Activated T-cell treated with anti-CD3 and anti-CD28 coated beads, Interleukin-2, amount 50 U/mL, for 72 hours (primary cell): ENCODE data around the gene INPP4A. TPM values are rescaled to one million over a fixed set of nuclear protein-coding genes. Genes with fewer than 3 reads are reported as not detected.

ENCODE experiments used
- ATAC-seq, 2 donors: fragments of 150-1000 bp; cut with Tn5 transposase; replicated peaks in 1 of 2; 2 replicates each; pipeline ENCODE4 v1.10.0; 2021; ENCODE audit warnings: moderate library complexity in 2 of 2, mild to moderate bottlenecking in 1 of 2
- DNase-seq, 2 donors: peaks; one replicate each; pipeline ENCODE4 v3.0.0; 2021 to 2022; ENCODE audit warnings: mixed read lengths in 1 of 2
- H3K27ac Mint-ChIP-seq: one replicate; pipeline ENCODE4 v1.8.0; 2022; ENCODE audit warnings: mild to moderate bottlenecking, moderate library complexity, mixed read lengths
- H3K27me3 Mint-ChIP-seq: one replicate; pipeline ENCODE4 v1.8.0; 2022; ENCODE audit warnings: low read depth, mixed read lengths
- H3K36me3 Mint-ChIP-seq, 2 donors: one replicate each; pipeline ENCODE4 v1.8.0; 2022; ENCODE audit warnings: mixed read lengths in 2 of 2, mild to moderate bottlenecking in 1 of 2; ENCODE audit not compliant: insufficient read depth in 2 of 2
- H3K4me1 Mint-ChIP-seq: one replicate; pipeline ENCODE4 v1.8.0; 2022; ENCODE audit warnings: low read depth, mixed read lengths
- H3K4me3 Mint-ChIP-seq, 2 donors: one replicate each; pipeline ENCODE4 v1.8.0; 2022; ENCODE audit warnings: mild to moderate bottlenecking in 2 of 2, mixed read lengths in 2 of 2, moderate library complexity in 2 of 2
- H3K9me3 Mint-ChIP-seq, 2 donors: one replicate each; pipeline ENCODE4 v1.8.0; 2022; ENCODE audit warnings: mixed read lengths in 2 of 2
- total RNA-seq, 2 donors: library from RNA; stranded (reverse); gene quantifications; one replicate each; pipeline ENCODE4 v1.2.3, GENCODE V29; 2022

The INPP4A gene
- total RNA-seq, 2 donors from 2014 or later, result 51.6 to 55.1 TPM

- Mint-ChIP-seq H3K27me3 (no peaks in the 10 kb centered on the region), H3K4me1 (peaks cover 55% of the 10 kb centered on the region), H3K36me3 (peaks cover 2 to 10% of the 10 kb centered on the region in 2 donors), H3K27ac (peak overlapping the region; percentile 90), H3K4me3 (peak overlapping the region; percentile 91 to 93), H3K9me3 (peaks cover 0 to 2% of the 10 kb centered on the region in 2 donors)
- DNase-seq (peak in 1 of 2 donors; percentile 55), ATAC-seq (peak in 1 of 2 donors; percentile 39)
Observed at GRCh38 chr2:98445177-98445682, 572 bp downstream of the INPP4A start.

GRCh38 chr2:98445683-98446581 is 1.3 kb downstream of the INPP4A start:
- ATAC-seq (peak; percentile 46 to 48), DNase-seq (peak in 1 of 2 donors; percentile 54)
- H3K4me1 Mint-ChIP-seq, result peaks cover 62% of the 10 kb centered on the region

GRCh38 chr2:98446850-98447249 is 2.2 kb downstream of the INPP4A start:
- Mint-ChIP-seq H3K9me3 (no peaks in the 10 kb centered on the region), H3K4me3 (peak overlapping the region; percentile 91 to 93), H3K4me1 (peaks cover 71% of the 10 kb centered on the region), H3K36me3 (peaks cover 0 to 4% of the 10 kb centered on the region in 2 donors), H3K27me3 (no peaks in the 10 kb centered on the region), H3K27ac (peak overlapping the region; percentile 90)
- ATAC-seq (no peak), DNase-seq (no peak)

More at GRCh38 chr2:98445683-98446581, 1.3 kb downstream of the INPP4A start:
- Mint-ChIP-seq H3K9me3 (no peaks in the 10 kb centered on the region), H3K36me3 (peaks cover 0 to 4% of the 10 kb centered on the region in 2 donors), H3K27ac (peak overlapping the region; percentile 90), H3K27me3 (no peaks in the 10 kb centered on the region), H3K4me3 (peak overlapping the region; percentile 91 to 93)

- Mint-ChIP-seq H3K9me3 (peaks cover 0 to 1% of the 10 kb centered on the region in 2 donors), H3K4me3 (peak overlapping the region; percentile 91 to 93), H3K4me1 (peaks cover 89% of the 10 kb centered on the region), H3K27me3 (no peaks in the 10 kb centered on the region), H3K36me3 (peaks cover 0 to 5% of the 10 kb centered on the region in 2 donors), H3K27ac (peak overlapping the region; percentile 89)
- ATAC-seq (peak; percentile 8 to 28), DNase-seq (no peak)
Observed at GRCh38 chr2:98448441-98449145, 3.9 kb downstream of the INPP4A start.

- H3K27ac Mint-ChIP-seq, result peak overlapping the region; percentile 38
- no peak for ATAC-seq
Observed at GRCh38 chr2:98452396-98453027, 7.9 kb downstream of the INPP4A start.

GRCh38 chr2:98453083-98453482 is 8.4 kb downstream of the INPP4A start:
- DNase-seq (no peak), ATAC-seq (no peak)
- Mint-ChIP-seq H3K27me3 (no peaks in the 10 kb centered on the region), H3K4me3 (peak overlapping the region; percentile 70 to 73), H3K9me3 (peaks cover 0 to 2% of the 10 kb centered on the region in 2 donors), H3K4me1 (peaks cover 95% of the 10 kb centered on the region), H3K27ac (peak overlapping the region; percentile 84), H3K36me3 (peaks cover 2 to 5% of the 10 kb centered on the region in 2 donors)

More at GRCh38 chr2:98452396-98453027, 7.9 kb downstream of the INPP4A start:
- Mint-ChIP-seq H3K4me3 (peak overlapping the region in 1 of 2 donors; percentile 70), H3K4me1 (peaks cover 99% of the 10 kb centered on the region), H3K9me3 (peaks cover 0 to 2% of the 10 kb centered on the region in 2 donors), H3K27me3 (no peaks in the 10 kb centered on the region), H3K36me3 (peaks cover 2 to 5% of the 10 kb centered on the region in 2 donors)
- DNase-seq, result no peak

GRCh38 chr2:98453531-98453930 is 8.9 kb downstream of the INPP4A start:
- Mint-ChIP-seq H3K27me3 (no peaks in the 10 kb centered on the region), H3K36me3 (peaks cover 2 to 5% of the 10 kb centered on the region in 2 donors), H3K4me3 (peak overlapping the region; percentile 70 to 73), H3K4me1 (peaks cover 95% of the 10 kb centered on the region), H3K27ac (peak overlapping the region; percentile 84), H3K9me3 (peaks cover 0 to 2% of the 10 kb centered on the region in 2 donors)
- ATAC-seq (no peak), DNase-seq (no peak)

- H3K4me1 Mint-ChIP-seq, result peaks cover 95% of the 10 kb centered on the region
- H3K4me3 Mint-ChIP-seq, result peak overlapping the region; percentile 73 to 90
- peaks cover 0 to 2% of the 10 kb centered on the region in 2 donors for H3K9me3 Mint-ChIP-seq
- ATAC-seq (no peak), DNase-seq (no peak)
- H3K36me3 Mint-ChIP-seq, result peaks cover 2 to 5% of the 10 kb centered on the region in 2 donors
- H3K27ac Mint-ChIP-seq, result peak overlapping the region; percentile 86
- no peaks in the 10 kb centered on the region for H3K27me3 Mint-ChIP-seq
Observed at GRCh38 chr2:98454073-98454472, 9.4 kb downstream of the INPP4A start.

- ATAC-seq (peak; percentile 31 to 37), DNase-seq (no peak)
- peaks cover 95% of the 10 kb centered on the region for H3K4me1 Mint-ChIP-seq
- H3K36me3 Mint-ChIP-seq, result peaks cover 2 to 5% of the 10 kb centered on the region in 2 donors
- H3K4me3 Mint-ChIP-seq, result peak overlapping the region; percentile 73 to 90
- peaks cover 0 to 2% of the 10 kb centered on the region in 2 donors for H3K9me3 Mint-ChIP-seq
- H3K27ac Mint-ChIP-seq, result peak overlapping the region; percentile 86
- H3K27me3 Mint-ChIP-seq, result no peaks in the 10 kb centered on the region
Observed at GRCh38 chr2:98454500-98455235, 10.0 kb downstream of the INPP4A start.

- Mint-ChIP-seq H3K4me3 (peak overlapping the region; percentile 73 to 90), H3K27ac (peak overlapping the region; percentile 86), H3K4me1 (peaks cover 95% of the 10 kb centered on the region), H3K9me3 (peaks cover 0 to 2% of the 10 kb centered on the region in 2 donors), H3K27me3 (no peaks in the 10 kb centered on the region), H3K36me3 (peaks cover 2 to 5% of the 10 kb centered on the region in 2 donors)
- ATAC-seq (peak; percentile 53 to 60), DNase-seq (peak in 1 of 2 donors; percentile 49)
Observed at GRCh38 chr2:98455494-98455976, 10.9 kb downstream of the INPP4A start.

GRCh38 chr2:98457045-98457696 is 12.5 kb downstream of the INPP4A start:
- Mint-ChIP-seq H3K4me1 (peaks cover 95% of the 10 kb centered on the region), H3K9me3 (peaks cover 0 to 2% of the 10 kb centered on the region in 2 donors), H3K36me3 (peaks cover 2 to 5% of the 10 kb centered on the region in 2 donors), H3K27ac (peak overlapping the region; percentile 61), H3K4me3 (no peak overlapping the region), H3K27me3 (no peaks in the 10 kb centered on the region)
- ATAC-seq, result no peak
- no peak for DNase-seq
